ENCODE measurements around the gene SP3.
"Not testable (repeated sequence)": the region's sequence is repeated elsewhere in the genome, so short reads cannot be mapped to it uniquely, and the experiment has no call there.

Gene SP3

DNA sequence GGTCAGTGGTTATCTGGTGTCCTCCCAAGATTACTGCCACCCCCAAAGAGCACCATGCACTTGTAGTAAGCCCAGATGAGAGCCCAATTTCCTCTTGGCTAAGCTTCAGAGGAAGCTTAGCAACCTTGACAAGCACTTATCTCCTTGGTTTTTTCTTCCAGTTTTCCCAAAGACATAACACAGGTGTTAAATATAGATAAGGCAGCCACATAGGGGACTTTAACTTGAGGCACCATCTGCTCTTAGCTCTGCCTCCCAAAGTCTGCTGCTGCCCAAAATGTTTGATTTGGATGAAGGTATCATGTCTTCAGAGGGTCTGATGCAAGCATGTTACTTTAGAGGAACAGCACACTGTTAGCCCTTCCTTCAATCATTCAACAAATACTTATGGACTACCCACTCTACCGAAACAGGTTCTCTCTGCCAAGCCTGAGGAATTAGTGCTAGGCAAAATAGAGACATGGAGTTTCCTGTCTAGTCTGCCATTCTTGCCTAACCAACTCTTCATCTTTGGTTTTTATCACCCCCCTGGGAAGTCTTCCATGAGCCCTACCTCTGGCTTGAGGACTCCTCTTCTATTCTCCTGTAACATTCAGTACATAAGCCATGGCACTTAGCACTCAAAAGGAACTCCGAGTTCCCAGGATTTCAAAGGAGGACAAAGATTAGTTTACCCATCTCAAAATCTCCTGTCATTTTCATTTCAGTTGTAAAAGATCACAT, 73.7 kb downstream of the SP3 start:
- no peak for DNase-seq (ENCODE audit: low read depth, low spot score)

- not testable (repeated sequence) for DNase-seq (ENCODE audit: low read depth, low spot score)
Measured at GRCh38 chr2:173889464-173889863, 75.7 kb downstream of the SP3 start.

GRCh38 chr2:173886613-173887012, 78.6 kb downstream of the SP3 start:
- DNase-seq (ENCODE audit: low read depth, low spot score), result no peak

DNA sequence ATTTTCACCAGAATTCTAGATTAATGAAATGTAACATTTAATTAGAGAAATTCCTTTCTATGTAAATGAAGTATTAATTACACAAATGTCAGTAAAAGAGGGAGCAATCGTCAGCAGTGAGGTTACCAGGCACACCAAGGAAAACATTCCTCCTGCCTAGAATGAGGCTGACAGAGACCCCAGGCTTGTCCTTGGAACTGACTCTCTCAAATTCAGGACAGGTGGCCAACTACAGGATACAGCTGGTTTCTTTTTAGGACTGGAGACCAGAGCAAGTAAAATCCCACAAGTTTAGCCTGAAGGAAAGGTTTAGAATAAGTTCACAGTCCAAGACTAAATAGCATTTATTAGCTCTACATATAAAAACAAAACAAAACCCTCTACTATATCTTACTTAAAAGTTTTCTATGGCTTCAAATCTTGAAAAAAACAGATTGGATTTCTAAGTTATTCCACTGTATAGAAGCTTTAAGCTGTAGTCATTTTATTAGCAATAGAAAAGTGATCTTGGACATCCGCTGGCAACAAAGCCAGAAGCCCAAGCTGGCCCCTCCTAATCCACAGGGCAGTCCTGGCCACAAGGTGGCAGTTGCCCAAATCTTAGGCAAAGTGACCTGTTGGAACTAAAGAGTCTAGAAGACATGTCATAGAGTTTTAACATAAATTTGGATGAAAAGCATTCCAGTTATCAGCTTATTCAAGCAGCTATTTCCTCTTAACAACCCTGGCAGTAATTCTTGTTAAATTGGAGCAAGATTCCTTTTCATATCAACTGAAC, 81.0 kb downstream of the SP3 start:
- DNase-seq (ENCODE audit: low read depth, low spot score), result no peak

DNA sequence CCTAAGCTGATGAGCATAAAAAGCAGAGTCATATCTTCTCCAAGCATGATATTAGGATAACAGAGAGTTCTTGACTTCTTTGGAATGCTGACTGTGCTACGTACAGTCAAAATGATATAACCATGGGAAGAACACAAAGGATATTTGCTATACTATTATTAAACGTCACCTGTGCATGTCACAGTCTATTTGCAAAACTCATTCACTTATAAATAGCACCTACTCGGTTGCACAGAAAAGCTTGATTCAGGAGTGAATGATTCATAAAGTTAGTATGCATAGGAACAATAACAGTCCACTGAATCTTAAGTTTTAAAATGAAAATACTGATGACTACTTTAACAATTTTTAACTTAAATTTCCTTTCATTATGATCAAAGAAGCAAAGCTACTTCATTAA, 83.3 kb downstream of the SP3 start:
- no peak for DNase-seq (ENCODE audit: low read depth, low spot score)

- no peak for DNase-seq (ENCODE audit: low read depth, low spot score)
Measured at GRCh38 chr2:173881461-173881860, 83.7 kb downstream of the SP3 start.

DNA sequence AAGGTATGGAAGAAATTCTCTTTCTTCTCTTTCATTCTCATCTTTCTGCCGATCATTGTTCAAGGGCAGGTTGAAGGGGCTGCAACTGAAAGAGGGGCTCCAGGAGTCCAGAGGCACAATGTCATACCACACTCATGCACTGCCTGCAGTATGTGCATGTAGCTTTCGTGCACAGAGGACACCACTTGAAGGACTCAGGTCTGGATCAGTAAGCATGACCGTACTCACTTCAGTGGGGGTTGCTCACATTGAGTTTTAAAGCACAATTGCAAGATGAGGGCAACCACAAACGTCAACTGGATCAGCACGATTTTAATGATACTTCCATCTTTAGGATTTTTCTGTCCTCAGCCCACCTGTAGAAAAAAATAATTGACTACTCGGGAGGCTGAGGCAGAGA, 84.6 kb downstream of the SP3 start:
- DNase-seq (ENCODE audit: low read depth, low spot score), result no peak

- DNase-seq (ENCODE audit: low read depth, low spot score), result no peak
Measured at GRCh38 chr2:173876833-173877413, 88.2 kb downstream of the SP3 start.

- no peak for DNase-seq (ENCODE audit: low read depth, low spot score)
Measured at GRCh38 chr2:173874894-173875237, 90.3 kb downstream of the SP3 start.

DNA sequence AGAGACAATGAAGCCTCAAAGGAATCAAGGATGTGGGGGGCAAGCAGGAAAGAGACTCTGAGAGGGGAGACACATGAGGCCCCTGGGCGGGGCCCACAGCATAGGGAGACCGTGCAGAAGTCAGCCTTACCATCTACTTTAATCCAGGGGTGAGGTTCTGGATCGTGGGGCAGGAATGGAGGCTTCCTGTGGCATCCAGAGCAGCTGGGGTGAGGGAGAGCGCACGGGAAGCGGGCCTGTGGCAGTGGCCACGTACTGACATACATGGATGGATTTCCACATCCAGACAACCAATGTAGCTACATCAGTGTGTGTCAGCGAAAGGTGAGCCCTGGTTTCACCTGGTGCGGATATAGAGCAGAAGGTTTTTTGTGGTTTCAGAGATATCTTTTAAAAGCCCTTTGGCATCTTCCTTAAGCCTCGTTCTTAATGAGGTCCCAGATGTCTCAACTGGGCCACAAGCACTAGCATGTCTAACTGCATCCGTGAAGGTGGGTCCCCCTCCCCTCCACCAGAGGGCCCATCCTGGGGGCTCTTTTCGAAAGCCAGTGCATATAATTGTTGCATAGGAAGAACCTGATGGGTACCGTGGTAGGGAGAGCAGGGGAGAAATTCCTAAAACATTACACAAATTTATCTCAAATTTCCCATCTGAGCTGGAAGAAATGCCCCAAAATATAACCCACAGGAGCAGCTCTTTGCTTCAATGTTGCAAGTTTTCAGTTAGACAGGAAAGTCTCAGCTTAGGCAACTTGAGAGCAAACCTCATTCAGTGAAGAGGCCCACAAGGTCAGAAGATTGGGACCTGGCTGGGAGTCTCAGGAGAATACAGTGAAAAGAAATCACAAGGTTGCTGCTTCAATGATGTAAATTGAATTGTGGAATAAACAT, 90.9 kb downstream of the SP3 start:
- no peak for DNase-seq (ENCODE audit: low read depth, low spot score)

DNA sequence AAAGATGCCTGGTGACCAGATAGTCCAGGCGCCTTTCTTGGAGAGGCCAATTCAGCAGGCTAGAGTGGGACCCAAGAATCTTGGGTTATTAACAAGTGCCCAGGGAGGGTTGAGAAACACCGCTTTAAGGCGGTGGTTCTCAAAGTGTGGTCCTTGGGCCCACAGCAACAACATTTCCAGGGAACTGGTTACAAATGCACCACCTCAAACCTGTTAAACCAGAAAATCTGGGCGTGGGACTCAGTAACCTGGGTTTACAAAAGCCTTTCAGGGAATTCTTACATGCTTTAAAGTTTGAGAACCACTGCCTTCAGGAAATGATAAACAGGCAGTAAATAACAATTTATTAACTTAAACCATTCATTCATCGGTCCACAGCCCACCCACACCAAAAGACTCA, 92.5 kb downstream of the SP3 start:
- no peak for DNase-seq (ENCODE audit: low read depth, low spot score)

DNA sequence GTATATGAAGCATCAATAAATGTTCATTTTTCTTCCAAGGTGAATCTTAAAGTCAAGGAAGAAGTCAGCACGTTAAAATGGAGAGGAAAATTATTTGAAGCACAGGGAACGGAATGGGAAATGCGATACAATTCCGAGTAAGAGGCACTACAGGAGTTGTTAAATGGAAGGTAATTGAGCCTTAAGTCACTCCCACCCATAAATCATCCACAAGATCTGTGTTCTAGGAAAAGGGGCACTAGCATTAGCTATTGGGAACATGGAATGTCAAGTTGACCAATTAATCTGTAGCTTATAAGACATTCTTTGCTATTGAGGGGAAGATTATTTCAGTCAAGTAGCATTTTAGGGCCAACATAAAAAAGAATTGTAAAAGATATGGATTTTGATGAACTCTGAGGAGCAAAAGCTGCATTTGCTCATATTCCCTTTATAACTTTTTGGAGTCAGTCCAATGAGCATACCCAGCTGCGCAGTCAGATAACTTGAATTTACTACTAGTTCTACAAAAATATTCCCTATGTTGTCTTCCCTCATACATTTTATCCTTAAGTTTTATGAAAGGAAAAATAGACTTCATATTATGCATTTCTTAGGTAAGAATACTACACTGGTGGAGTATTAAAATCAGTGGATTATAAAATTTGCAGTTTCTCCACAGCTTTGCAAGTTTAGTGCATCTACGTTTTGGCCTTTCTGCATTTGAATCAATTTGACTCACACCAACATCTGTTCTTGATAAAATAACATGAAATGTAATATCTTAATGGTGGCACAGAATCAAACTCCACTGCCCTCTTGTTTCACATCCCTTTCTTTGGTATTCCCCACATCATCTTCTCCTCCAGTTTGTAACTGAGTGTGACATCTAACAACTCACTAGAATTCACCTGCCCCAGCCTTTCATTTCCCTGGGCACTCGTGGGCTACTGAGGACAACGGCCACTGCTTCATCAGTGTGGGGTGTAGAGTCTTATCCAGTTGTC, 95.6 kb downstream of the SP3 start:
- DNase-seq (ENCODE audit: low read depth, low spot score), result no peak

GRCh38 chr2:173868406-173868805, 96.8 kb downstream of the SP3 start:
- no peak for DNase-seq (ENCODE audit: low read depth, low spot score)

DNA sequence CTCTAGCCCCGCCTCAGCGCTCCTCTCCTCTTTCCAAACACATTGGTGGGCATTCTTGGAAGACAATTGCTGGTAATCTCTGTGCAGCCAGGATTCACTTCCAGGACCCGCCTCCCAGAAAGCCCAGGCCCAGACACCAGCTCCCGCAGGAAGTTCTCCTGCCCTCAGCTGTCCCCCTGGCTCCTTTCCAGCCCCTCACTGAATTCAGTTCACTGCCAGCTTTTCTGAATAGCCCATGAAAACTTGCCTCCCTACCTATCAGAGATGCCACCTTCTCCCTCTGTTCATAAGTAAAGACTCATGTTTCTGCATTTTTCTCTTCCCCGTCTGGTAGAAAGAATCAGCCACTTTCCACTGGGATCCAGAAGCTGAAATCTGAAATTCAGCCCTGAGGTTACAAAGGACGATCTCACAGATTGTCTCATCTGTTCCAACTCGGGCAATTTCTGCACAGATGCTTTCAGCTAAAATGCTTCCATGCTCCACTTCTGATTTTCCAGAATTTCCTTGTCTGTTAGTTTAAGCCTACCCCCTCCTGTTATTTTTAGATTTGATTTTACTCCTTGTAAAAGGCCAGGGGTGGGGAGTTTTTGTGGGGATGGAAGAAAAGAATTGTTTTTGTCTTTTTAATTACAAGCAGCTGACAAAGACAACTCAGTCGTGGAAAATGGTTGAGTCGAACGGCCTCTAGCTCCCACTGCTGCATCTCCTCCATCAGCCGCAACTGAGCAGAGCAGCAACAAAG, 98.1 kb downstream of the SP3 start:
- DNase-seq (ENCODE audit: low read depth, low spot score), result no peak

DNA sequence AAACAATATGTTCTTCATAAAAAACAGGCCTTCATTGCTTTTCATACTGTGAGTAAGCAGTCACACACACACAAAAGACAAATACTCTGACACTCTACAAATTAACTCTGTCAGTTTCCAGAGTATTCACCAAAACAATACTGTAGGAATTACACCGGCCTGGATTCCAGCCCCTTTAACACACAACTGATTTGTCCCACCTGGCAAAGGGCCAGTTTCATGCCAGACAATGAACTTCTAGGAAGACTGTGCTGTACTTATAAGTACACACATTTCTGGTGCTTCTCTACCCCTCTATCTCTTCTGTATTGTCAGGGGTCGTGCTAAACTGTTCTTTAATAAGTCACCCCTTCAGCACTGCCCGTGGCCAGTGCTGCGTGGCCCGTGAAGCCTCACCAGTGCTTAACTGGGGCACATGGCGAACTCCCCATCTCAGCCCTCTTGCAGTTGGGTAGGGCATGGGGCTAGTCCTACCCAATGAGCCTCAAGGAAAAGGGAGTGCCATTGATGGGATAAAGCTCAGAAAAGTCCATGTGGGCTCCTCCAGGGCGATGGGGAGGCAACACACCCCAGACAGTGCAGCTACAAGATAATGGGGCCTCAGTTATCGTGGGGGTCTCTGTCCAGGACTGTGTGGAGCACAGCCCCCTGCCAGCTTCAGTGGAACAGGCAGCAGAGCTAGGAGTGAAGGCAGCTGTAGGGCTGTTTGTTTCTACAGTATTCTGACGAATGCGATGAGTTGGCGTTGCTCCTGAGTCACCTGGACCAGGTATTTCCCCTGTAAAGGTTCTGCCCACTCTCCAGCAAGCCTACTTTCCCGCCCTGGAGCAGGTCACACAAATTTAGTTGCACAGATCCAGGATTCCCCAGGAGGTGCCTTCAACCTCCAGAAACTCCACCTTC, 99.0 kb downstream of the SP3 start:
- DNase-seq (ENCODE audit: low read depth, low spot score), result no peak

DNA sequence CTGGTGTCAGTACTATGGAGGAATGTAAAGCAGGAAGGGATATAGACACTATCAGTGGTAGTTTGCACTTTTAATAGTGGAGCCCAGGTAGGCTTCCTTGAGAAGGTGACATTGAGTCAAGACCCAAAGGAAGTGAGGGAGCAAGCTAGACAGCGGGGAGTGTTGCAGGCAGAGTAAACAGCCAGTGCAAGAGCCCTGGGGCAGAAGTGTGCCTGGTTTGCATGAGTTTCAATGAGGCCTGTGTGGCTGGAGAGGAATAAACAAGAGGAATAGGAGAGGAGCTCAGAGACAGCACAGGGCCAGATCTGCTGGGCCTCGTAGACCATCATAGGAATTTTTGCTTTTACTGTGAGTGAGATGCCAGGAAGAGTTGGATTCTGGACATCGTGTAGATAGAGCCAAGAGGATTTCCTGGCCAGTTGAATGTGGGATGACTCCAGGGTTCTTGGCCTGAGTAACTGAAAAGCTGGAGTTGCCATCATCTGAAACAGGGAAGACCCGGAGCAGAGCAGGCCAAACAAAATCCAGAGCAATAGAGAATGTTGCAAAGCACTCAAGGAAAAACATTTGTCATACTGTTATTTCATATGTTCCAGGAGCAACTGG, 102.5 kb downstream of the SP3 start:
- DNase-seq (ENCODE audit: low read depth, low spot score), result no peak

- DNase-seq (ENCODE audit: low read depth, low spot score), result no peak
Measured at GRCh38 chr2:173860566-173860965, 104.6 kb downstream of the SP3 start.

GRCh38 chr2:173860082-173860481, 105.1 kb downstream of the SP3 start:
- DNase-seq (ENCODE audit: low read depth, low spot score), result no peak

DNA sequence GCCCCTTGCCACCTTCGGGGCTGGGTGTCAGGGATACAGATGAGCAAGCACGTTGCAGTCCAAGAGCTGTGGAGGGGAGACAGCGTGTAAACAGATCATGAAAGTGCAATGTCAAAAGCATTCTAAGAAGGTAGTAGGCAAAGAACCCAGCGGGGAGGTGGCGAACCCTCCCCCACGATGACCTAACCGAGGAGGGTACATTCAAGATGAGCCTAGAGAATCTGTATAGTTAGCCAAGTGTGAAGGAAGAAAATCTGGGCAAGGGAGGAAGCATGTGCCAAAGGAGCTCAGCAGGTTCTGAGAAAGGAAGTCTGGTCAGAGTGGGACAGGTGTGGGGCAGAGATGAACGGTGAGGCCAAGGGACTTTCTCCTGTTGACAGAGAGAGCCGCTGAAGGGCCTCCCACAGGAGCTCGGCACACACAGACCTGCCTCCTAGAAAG, 106.9 kb downstream of the SP3 start:
- no peak for DNase-seq (ENCODE audit: low read depth, low spot score)
